ENCODE results near the gene HIP1.

DNA sequence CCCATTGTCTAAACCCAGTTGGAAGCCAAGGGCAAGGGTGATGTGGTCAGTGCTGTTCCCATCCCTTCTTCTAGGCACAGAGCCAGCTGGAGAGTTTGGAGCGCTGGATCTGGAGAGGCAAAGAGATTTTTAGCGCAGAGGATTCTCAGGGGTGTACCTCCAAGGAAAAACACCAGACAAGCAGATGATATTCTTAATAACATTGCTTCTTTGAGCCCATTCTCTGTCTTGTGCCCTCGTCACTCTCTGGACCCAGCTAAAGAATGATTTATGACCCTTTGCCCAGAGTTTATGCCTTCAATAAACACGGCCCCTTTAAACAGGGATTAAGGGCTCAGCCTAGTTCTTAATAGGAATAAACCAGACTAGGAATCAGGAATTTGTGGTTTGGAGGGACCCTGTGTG lies 4.7 kb upstream of the HIP1 start:
- TF ChIP-seq CTCF (conservative IDR thresholded peaks at IDR 0.05), result no peak
- TF ChIP-seq EZH2 (IDR thresholded peaks at IDR 0.05; ENCODE audit: low read depth), result no peak

All from PC-9 (cell line).